ENCODE data around the gene CNOT8. TPM values are rescaled to one million over a fixed set of nuclear protein-coding genes. Genes with fewer than 3 reads are reported as not detected.

Gene CNOT8
- total RNA-seq: 44.2 and 45.5 TPM in 2 replicates

GRCh38 chr5:154858297-154858971 is at the start of gene CNOT8:
Gene CNOT8 (plus strand): TSS chr5:154858627. CDS start chr5:154863279, 4,652 bp downstream.

GRCh38 chr5:154850255-154851062 is 8.0 kb upstream of the CNOT8 start, which contains the start of gene FAXDC2:
Gene FAXDC2 (minus strand): TSS chr5:154850603. CDS start chr5:154838178, 12,425 bp downstream.

Small RNA genes within 50 kb of the gene (small RNA-seq; reads per million reads assigned to genes)
- not detected for gene MIR378H (ENCODE audit: low replicate concordance)

Other genes with a start within 250 kb of the CNOT8 start
- 134 and 163 TPM in 2 replicates for gene LARP1, start 103.2 kb upstream of the CNOT8 start, total RNA-seq
- 7.9 and 12.7 TPM in 2 replicates for gene FAXDC2, start 8.0 kb upstream of the CNOT8 start, total RNA-seq
- 9.6 and 26.8 TPM in 2 replicates for gene GEMIN5, start 79.6 kb downstream of the CNOT8 start, total RNA-seq
- 12.5 and 20.9 TPM in 2 replicates for gene MRPL22, start 82.4 kb downstream of the CNOT8 start, total RNA-seq
- gene KIF4B, start 155.1 kb downstream of the CNOT8 start, total RNA-seq: 0.14 TPM in 1 of 2 replicates, not detected in the other